HT-29 (cell line): ENCODE results near the gene SPEG. TPM values are rescaled to one million over a fixed set of nuclear protein-coding genes. Genes with fewer than 3 reads are reported as not detected.

ENCODE experiments used
- DNase-seq: peaks from one replicate; pipeline ENCODE4 v3.0.0-alpha.2; 2015; ENCODE audit warnings: low spot score
- total RNA-seq: library from RNA; depleted of rRNA; stranded (reverse); fragments of >200 nt; shearing (Covaris generic); gene quantifications from 2 replicates; pipeline ENCODE4 v1.2.3, GENCODE V29; 2014

The SPEG gene
- total RNA-seq, 1 experiment from 2014 or later = 8.3 TPM

DNA sequence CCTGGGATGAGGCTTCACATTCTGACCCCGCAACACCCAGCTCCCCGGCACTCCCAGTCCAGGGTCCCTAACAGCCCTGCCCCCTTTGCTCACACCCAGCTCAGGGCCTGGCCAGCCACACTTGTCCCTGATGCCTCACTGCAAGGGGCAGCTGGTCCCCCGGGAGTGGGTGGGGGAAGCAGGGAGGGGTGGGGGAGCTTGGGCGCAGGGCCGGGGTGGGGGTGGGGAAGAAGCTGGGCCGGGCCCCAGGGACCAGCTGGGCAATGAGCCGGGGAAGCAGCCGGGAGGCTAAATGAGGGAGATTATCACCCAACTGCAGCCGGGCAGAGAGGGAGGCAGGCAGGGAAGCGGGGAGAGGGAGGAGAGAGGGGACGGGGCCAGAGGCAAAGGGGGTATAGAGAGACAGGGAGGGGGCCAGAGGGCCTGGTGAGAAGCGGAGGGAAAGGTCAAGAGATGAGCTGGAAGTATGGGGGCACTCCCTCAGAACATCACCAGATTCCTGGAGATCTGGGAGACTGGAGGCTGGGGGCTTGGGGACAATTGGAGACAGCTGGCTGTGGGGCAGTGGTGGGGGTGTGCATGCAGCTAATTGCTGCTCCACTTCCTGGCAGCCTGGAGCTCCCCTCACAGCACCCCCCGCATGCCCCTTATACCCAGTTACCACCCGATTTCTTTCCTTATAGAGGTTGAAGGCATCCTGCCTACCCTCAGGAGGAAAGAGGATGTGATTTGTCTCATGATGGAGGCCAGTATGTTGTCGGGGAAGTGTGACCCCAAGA lies 77.1 kb downstream of the SPEG start:
- DNase-seq = no peak

DNA sequence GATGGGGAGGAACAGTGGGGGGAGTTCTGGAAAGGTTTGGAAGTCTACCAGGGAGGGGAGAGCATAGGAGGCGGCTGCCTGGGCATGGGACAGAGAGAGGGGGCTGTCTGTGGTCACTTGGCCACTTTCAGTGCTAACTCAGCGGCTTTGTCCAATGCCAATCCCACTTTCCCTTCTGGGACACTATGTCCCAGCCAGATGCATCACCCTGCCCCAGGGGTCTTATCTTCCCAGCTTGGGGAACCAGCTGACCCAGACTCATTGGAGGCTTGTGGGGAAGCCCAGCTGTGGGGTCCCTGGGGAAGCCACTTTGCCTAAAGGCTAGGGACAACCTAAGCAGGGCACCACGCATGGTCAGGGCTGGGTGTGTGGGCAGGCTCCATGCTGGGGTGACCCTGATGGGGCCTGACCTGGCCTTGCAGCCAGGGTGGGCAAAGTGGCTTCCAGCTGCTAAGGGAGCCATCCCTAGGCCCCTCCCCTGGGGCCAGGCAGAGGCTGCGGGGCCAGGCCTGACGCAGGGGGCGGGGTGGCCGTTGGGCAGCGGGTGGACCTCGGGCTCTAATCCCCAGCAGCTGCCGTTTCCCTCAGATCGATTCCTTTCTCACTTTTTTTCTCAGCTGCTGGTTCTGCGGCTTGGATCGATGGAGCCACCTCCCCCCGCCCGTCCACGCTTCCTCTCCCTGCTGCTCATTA lies 78.0 kb downstream of the SPEG start:
- DNase-seq = no peak

DNA sequence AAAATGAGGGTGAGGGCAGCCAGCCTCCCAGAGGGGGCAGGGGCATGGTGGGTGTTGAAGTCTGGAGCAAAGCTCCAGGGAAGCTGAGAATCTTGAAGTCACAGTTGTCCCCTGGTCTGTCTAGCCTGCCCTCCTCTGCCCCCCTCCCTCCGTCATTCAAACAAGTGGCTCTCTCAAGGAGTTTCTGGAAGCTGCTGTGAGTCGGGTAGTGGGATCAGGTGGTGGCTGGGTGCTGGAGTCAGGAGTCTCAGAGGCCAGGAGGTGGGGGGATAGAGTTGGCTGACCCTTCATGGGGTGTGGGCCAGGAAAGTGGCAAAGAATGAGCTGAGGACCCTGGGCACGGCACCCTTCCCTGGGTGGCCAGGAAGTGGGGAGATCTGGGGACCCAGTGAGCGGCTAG lies 79.1 kb downstream of the SPEG start:
- no peak for DNase-seq

DNA sequence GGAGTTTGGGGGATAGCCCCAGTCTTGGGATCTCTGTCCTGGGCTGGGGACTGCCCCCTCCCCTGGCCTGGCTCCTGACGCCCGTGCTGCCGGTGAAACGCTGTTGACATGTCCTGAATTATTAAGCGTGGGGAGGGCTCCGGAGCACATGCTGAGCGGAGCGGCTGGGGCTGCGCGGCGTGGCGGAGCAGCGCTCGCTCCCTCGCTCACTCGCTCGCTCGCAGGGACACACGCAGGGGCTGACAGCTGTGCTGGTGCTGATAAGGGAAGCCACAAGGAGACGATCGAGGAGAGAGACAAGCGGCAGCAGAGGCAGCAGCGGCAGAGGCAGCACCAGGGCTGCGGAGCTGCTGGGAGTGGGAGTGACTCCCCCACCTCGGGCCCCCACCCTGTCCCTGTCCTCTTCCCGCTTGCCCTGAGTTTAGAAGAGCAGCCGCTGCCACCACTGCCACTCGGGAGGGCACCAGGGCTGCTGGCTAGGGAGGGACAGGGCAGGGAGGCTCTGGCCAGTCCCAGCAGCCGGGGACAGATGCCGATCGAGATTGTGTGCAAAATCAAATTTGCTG lies 79.6 kb downstream of the SPEG start, which contains the start of gene ASIC4:
TSS of gene ASIC4 (plus strand) at position 287 of the 566 bp plus-strand sequence. CDS start at position 530, 243 bp downstream.
- DNase-seq = no peak

DNA sequence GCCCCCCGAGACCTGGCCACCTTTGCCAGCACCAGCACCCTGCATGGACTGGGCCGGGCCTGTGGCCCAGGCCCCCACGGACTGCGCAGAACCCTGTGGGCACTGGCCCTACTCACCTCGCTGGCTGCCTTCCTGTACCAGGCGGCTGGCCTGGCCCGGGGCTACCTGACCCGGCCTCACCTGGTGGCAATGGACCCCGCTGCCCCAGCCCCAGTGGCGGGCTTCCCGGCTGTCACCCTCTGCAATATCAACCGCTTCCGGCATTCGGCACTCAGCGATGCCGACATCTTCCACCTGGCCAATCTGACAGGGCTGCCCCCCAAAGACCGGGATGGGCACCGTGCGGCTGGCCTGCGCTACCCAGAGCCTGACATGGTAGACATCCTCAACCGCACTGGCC lies 80.2 kb downstream of the SPEG start:
- DNase-seq = no peak

DNA sequence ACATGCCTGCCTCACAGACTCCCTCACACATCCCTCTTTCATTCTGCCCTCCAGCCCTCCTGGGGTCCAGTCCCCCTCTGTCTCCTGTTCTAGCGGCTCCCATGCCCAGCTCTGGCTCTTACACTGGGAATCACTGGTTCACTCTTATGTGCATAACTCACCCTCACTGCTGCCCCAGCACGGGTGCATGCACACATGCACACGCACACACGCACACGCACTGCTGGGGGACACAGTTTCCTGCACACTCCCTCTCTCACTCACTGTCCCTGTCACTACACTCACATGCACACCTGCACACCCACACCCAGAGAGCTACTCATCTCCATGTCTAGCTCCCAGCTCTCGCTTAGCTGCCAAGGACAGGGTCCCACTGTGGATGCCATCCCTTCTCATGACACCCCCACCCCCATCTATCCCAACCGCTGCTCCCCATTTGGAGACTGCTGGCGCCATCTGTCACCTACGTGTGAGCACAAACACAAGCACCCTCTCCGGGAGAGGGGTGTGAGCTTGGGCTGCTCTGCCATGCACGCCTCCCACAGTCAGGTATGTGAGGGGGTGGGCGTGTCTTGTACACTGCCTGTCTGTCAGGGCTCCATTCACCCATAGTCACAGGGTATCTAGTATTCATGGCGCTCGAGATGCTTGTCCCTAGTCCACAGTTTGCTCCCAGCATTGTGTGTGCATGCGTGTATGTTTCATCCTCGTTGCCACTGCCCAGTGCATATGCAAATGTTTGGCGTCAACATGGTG lies 81.4 kb downstream of the SPEG start:
- DNase-seq = no peak

DNA sequence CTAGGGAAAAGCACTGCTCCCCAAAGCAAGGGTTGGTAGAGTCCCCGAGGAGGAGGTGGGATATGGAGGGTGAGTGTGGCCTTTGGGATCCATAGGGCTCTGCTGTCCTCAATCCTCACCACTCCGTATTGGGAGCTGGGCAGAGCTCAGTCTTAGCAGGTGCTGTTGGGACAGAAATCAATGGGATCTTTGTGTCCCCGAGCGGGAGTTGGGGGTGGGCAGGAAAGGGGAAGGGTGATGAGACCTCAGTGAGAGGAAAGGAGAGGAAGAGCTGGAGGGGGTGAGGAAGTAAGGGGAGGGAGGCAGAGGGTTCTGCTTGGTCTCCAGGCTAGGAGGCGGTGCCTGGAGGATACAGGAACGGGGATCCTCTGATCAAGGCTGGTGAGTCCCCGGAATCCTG lies 82.2 kb downstream of the SPEG start:
- DNase-seq = no peak

DNA sequence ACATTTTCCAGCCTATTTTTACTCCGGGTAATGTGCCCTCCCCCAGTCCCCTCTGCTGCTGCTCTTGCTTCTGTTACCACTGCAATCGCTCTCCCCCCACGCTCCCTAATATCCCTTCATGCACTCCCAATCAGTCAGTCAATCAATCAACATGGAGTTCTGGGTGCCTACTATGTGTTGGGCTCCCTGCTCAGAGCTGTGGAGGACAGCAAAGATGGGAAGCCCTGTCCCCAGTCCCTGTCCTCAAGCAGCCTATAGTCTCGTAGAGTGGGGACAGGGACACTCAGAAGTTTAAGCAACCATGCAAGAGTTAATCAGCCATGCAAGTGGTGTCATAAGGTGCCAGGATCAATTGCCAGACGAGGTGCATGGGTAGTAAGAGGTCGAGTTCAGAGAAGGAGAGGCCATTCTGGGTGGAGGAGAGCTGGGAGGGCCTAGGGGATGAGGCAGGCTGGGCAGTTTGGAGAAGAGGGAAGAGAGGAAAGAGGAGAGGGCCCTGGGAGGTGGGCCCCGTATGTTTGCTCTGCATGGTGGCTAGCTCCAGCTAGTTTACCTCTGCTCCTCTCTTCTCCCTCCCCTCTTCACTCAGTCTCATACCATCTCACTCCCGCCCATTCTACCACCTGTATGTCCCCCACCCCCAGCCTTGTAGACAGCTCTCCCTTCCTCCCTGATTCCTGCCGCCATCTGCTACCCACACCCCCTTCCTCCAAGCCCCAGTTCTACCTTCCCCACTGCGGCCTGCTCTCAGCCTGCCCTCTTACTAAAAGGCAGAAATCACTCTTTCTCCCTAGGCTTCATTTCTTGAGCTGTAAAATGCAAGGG lies 83.5 kb downstream of the SPEG start:
- no peak for DNase-seq

DNA sequence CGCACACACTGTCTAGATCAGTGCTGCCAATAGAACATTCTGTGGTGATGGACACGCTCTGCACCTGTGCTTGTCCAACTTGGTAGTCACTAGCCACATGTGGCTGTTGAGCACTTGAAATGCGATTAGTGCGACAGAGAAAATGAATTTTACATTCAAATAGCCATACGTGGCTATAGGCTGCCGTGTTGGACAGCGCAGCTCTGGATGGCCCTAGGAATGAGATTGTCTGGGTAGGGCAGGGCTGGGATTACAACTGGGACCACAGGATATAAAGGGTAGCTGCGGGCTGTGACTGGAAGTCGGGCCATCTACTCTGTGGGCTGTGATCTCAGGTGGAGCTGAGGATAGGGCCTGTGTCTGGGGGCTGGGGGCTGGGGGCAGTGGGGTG lies 84.9 kb downstream of the SPEG start:
- DNase-seq = no peak

DNA sequence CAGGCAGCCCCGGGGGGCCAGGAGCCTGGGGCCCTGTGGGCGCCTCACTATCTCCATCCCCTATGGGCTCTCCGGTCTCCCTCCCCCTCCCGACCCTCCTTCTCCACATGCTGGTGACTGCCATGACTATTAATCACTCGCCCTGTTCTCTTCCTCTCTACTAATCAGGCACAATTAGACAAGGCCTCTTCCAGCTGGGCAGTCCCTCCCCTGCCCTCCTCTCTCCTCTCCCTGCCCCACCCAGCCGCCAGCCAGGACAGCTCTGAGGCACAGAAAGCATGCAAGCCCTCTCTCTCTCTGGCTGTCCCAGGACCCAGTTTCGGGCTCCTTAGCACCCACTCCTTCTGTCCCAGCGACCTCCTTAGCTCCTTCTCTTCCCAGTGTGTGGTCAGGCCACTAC lies 85.4 kb downstream of the SPEG start:
- DNase-seq = no peak

DNA sequence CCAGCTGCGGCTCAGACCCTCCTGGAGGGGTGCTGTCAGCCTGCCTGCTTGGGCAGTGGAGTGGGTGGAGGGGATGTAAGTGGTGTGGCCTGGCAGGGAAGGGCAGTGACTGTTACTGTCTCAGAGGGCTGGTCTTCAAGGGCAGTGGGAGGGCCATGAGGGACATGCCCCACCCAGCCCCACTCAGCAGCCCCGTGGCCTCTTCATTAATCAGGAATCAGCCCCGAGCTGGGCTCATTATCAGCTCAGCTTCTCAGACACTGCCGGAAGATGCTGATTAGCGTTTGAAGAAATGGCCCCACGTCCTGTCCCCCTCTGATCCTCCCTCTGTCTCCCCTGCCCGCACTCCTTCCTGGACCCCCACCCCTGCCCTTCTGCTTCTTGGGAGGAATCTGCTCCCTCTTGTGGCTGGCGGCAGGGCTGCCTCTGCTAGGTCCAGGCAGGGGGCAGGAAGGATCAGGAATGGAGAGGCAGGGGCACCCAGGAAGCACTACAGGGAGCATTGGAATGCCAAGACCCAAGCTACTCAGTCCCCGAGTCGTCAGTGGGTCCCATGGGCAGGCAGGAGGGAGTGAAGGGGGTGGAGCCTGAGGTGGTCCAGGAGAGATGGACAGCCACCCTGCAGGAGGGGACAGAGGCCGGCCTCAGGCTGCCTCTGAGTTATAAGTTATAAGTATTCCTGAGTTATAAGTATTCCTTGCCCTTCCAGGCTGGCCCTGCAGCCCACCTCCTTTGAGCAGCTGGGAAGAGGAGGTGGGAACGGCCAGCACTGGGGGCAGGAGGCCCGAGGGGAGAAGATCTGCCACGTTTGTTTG lies 86.6 kb downstream of the SPEG start:
- DNase-seq = peak; percentile 30

DNA sequence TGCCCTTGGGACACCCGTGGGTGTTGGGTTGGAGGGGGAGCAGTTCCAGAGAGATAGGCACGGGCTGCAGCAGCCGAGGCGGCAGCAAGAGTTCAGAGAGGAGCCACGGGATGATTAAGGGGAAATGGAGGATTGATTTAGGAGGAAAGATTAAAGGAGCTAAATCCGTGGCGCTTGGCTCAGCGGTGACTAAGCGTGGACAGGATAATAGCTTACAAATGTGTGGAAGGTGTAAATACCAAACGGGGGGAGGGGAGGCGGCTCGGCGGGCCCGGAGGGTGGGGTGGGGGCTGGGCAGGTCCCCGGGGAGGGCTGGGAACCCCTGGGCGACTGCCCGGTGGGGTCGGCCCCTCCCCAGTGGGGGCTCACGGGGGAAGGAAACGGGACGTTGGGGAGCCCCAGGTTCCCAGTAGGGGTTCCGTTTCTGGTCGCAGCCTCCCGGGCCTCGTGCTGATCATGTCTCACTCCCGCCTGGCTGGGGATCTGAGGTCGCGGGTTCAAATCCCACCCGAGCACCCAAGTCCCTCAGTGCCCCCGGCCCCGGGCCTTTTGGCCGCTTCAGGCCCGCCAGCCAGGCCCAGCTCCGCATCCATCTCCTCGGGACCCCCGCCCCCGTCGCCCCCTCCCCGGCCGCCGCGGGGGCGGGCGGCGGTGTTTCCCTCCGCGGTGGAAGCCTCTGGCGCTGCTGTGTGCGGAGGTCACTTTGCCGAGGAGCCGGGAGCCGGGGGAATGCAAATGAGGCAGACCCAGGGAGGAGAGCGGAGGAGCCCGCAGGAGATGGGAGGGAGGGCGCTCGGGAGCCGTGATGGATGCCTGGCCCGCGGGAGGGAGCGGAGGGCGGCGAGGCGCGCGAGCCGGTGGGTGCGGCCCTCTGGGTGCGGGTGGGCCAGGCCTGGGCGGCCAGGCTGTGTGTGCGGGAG lies 87.7 kb downstream of the SPEG start:
- DNase-seq = no peak

DNA sequence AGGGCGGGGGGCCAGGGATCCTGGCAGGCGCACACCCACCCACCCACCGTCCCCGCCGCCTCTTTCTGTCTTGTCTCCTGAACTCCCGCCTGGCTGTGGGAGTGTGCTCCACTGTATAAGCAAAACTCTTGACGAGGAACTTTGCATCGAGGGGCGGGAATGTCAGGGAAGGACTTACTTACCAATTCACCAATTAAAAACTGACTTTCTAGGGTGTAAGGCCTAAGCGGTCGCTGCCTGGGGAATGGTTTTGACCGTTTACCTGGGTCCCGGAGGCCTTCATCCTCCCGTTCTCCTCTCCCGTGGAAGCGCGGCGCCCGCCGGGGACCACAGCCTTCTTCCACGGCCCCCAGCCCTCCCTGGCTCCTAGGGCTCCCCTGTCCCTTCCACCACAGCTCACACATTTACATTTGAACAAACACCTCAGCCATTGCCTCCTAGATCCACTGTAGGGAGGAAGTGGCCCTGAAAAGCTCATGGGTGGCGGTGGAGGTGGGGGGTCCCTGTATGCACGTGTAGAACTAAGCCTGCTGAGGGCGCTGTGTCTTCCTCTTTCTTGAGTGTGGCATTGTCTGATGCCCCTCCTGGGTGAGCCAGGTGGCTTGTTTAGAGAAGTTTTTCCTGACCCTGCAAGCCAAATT lies 88.5 kb downstream of the SPEG start:
- DNase-seq = no peak

DNA sequence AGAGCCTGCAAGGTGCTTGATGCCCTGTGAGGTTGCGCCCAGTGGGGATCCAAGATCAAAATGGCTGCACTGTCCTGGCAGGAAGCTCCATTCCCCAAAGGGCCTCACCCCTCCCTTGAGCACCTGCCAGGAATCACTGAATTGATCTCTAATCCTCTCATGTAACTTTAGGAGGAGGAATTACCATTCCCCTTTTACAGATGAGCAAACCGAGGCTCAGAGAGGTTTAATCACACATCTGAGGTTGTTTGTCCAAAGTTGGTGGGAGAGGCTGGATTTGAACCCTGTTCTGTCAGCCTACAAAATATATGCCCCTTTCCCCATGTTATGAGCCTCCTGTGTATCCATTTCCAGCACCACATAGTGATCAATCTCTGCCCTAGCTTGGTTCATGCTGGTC lies 90.2 kb downstream of the SPEG start:
- no peak for DNase-seq

DNA sequence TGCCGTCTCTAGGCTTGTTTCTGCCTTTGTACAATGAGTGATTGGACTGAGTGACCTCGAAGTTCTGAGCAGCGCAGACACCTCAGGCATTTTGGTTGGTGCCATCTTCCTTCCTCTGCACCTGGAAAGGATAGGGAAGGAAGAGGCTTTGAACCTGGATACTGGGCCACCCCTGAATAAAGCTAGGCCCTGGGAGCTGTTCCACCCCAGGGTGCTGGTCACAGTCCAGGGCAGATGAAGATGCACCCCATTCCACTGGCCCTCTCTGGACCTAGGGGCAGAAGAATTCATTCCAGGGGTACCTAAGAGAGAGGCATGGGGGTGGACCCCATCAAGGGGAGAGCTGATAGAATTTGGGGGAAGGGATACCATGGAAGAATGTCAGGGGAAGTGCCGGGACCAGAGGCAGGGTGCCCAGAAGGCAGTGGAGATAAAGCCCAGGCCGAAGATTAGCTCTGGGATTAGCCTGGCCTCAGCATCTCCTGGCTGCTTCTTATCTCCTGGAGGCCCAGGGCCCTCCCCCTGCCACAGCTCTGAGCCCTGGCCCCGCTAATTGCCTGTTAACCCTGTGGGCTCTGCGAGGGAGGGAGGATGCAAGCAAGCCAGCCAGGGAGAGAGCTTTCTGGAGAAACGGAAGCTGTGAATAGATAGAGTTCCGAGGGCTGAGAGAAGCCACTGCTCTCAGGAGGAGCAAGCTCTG lies 91.0 kb downstream of the SPEG start:
- no peak for DNase-seq

DNA sequence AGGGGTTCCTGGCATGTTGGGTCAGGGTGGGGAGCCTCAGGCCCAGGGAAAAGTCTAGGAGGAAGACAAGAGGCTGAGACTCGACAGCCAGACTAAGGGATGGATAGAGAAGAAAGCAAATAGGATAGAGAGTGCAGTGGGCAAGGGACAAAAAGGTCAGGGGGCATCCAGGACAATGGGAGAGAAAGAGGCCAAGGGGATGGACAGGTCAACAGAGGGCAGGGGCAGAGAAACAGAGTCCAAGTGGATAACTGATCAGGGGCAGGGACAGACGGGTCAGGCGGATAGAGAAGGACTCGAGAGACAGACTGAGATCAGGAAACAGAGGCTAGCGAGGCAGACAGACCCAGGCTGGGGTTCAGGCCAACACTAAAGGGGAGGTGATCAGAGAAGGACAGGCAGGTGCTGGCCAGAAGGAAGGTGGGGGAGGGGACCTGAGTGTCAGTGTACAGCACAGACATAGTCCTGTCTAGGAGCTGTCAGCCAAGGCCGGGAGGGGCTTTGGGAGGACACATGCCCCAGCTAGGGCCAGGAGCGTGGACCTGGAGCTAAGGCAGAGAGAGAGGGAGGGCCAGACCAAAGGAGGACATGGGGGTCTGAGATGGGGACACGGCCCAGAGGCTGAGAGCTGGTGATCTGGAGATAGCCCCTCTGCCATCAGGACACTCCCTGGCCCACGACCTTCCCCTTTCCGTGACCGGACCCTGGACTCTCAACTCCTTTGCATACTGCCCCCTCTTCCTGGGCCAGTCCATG lies 91.9 kb downstream of the SPEG start:
- no peak for DNase-seq

DNA sequence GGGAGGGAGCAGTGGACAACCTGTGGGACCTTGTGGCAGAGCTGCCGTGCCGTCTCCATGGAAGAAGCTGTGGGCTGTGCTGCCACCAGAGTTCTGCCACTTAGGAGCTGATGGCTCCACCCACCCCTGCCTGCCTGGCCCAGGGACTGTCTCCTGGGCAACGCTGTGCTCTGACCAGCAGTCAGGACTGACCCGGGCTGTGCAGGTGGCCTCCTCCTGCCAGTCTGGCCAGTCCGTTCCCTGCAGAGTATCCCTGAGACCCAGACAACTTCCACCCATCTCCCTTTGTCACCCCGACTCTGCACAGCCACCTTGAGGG lies 92.4 kb downstream of the SPEG start:
- DNase-seq = peak; percentile 39

DNA sequence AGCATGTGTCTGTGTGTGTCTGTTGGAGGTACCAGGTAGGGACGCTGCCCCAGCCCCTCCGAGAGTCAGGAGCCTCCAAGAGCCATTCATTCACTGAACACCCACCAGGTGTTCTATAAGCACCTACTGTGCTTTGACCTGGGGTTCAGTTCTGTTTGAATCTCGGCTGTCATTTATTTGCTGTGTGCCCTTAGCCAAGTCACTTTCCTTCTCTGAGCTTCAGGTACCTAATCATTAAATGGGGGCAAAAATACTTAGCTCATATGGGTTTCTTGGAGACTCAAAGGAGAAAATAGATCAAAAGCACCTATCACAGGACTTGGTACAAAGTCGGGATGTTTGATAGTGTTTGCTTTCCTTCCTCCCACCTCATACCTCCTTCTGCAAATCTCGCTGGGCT lies 92.8 kb downstream of the SPEG start:
- no peak for DNase-seq
